NCI-H446 treated with DMSO at 0.1 percent for 48 hours (cell line): Measurements from ENCODE around the gene ETS2.

ENCODE experiments used
- DNase-seq: peaks from one replicate; lab custom pipeline; 2025; lab: John Stamatoyannopoulos, UW

ETS2 gene

GRCh38 chr21:38861989-38862683 is 56.4 kb downstream of the ETS2 start:
- DNase-seq = no peak

DNA sequence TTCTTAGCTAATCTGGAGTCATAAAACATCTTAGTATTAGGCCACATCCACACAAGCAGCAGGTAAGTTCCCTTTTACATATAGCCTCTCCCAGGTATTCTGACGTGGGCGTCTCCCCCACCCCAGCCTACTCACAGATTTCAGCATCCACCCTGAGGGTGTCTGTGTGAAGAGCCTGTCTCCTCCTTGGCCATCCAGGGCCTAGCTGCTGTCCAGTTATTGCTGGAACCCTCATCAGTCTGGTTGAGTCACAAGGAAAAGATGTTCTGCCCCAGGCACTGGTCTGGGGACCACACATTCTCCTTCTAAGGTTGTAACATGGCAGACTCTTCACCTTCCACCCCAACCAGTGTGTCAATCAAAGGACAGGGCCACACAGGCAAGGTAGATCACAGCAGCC is 57.6 kb downstream of the ETS2 start:
- DNase-seq = no peak

DNA sequence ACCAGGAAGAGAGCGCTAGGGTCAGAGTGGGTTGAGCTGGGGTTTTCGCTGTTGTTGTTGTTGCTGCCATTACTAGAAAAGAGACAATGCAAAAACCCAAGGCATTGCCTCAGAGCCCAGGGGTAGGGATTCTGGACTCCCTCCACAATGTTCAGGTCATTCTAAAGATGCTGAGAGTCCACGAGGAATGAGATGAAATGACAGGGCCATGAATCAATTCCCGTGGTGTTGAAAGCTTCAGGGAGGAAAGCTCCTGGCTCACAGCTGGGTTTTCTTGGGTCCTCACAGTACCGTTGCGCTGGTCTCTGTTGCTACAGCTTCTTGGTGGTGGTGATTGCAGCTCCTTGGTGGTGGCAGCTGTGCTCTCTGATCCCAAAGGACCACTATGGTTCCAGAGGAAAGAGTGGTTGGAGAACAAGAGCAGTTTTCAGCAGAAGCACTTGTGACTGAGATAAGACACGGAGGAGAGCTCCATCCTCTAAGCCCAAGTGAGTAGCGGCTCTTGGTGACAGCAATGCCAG is 58.2 kb downstream of the ETS2 start:
- no peak for DNase-seq

DNA sequence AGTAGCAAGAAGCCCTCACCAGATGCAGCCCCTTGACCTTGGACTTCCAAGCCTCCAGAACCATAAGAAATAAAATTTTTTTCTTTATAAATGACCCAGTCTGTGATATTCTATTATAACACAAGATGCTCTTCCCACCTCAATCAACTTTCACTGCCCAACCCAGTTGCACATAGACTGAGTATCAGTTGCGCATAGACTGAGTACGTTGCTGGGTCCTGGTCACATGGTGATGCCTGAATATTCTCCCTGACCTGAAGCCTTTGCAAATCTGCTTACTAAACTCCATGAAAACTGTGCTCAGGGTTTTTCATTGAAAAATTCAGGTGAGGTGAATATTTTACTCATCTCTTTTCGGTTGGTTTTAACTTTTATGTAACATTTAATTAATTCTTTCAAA is 59.2 kb downstream of the ETS2 start:
- DNase-seq = no peak

DNA sequence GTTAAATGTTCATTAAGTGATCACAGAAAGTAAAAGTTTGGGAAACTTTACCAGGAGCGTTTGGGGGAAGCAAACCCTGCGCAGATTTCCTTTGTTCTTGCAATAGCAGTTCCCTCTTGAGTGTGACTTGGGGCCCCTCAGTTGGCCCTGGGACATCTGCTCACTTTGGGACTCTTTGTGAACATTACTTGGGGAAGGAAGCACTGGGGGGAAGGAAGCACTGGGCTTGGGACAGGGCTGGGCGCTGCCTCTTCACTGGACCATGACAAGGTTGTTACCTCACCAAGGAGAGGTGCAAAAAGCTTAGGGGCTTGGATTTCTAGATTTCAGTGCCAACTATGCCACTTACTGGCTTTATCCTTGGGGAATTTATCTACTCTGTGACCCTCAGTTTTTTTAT is 63.5 kb downstream of the ETS2 start:
- DNase-seq = no peak

DNA sequence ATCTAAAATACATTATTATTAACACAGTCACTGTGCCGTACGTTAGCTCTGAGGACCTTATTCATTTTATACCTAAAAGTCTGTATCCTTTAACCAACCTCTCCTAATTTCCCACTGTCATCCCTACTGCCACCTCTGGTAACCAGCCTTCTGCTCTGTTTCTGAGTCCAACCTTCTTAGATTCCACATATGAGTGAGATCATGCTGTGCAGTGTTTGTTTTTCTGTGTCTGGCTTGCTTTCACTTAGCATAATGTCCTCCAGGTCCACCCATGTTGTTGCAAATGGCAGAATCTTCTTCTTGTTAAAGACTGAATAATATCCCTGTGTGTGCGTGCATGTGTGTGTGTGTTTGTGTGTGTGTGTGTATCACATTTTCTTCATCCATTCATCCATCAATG is 64.2 kb downstream of the ETS2 start:
- DNase-seq = no peak
